Bone marrow (tissue), 2 donors: ENCODE measurements around the gene GPBAR1.

Experiments
- DNase-seq, 2 donors: peaks; one replicate each; lab custom pipeline; 2025; lab: John Stamatoyannopoulos, UW

Gene GPBAR1

DNA sequence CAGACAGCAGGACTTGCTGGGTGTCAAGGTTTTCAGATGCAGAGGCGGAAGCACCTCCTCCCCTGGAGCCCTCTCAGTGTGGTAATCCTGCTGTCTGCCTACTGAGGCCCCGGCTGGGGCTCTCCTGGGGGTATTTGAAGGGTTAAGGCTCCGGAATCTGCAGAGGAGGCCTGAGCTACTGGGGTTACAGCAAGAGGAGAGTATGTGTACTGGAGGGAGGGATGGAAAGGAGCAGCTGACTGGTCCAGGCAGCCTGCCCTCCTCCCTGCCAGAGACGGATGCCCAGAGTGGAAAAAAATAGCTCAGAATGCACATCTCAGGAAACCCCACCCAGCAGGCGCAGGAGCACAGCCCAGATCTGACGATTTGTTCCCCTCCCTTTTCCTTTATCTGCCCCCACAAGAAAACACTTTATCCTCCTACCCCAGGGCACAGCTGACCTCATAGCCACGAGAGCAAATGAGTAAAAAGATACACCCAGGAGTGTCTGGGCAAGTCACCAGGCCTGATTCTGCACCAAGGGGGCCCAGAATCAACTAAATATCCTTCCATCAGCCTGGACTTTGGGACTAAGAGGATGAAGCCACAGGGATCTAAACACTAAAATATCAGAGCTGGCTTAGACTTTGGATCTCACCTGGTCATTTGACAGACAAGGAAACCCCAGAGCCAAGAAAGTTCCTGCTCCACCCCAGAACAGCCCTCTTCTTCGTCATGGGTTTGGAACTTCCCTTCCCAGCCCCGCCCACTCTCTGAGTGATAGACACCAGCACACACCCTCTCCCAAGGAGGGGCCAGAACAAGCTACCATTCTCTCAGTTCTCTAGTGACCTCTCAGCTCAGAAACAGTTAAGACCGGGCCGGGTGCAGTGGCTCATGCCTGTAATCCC is 26.0 kb downstream of the GPBAR1 start:
- peak; percentile 74 to 97 for DNase-seq

- DNase-seq = no peak
Observed at GRCh38 chr2:218289639-218290315, 29.0 kb downstream of the GPBAR1 start.

GRCh38 chr2:218290316-218291261 is 29.8 kb downstream of the GPBAR1 start:
- peak in 1 of 2 donors; percentile 17 for DNase-seq

DNA sequence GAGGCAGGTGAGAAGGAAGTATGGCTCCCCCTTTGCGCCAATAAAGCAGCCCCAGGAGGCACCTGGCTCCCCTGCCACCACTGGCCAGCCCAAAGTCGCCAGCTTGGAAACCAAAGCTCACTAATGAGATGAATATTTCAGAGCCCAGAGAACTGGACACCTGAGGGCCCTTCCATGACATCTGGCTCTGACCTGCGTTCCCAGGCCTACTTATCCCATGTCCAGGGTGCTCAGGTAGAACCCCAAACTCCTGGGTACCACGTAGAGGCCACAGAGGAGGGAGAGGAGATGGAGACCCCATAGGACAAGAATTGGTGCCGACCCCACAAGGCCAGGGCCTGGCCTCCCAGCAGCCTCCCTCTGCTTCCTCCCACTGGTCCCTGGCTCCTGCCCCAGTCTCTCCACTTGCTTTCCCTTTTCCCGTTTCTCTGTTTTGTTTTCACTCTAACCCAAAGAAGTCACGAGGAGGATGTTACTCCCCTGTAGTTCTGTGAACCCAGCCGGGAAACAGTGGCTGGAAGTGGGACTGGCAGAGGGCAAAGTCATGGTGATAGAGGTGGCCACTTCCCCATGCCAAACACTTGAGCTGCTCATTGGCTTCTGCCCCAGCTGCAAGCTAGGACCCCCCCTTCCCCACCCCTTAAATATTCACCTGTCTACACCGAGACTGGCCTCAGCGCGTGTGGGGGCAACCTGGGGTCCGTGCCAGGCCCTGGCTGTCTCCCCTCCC is 30.7 kb downstream of the GPBAR1 start:
- DNase-seq = no peak

DNA sequence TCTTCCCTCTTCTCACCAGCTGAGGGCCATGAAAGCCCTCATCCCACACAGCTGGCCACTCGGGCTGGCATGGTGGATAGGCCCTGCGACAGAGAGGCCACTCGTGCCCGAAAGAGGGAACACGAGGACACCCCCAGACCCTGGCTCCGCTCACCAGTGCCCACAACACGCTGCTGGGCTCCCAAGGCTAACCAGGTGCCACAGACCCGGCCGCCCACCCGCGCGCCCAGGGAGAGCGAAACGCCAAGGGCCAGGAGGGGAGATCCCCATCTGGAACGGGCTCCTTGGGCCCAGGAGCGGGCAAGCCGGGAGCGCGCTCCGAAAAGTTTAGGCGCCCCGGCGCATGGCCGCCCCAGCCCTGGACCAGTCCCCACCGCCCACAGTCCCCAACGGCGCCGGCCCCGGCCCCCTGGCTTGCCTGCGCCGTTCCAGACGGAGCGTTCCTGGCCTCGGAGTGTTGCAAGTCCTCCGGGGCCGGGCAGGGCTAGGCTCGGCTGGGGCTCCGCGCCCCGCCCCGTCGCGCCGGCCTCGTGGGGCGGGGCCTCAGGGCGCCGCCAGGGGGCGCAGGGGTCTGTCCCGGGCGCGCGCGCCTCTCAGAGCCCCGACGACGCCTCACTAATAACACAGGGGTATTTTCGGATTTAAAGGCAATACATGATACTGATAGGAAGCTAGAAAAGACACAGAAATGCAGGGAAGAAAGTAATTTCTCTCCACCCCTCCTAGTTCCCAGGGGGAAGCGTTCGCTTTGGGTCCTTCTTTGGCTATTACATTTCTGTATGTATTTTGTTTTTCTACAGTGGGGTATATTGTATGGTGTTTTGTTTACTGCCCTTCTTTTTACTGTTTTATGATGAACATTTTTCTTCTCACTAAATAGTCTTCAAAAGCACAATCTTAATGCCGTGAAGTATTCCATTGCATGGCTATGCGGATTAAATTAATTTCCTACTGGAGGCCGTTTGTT is 31.5 kb downstream of the GPBAR1 start, which contains the start of gene TMBIM1:
TMBIM1 (minus strand) TSS at position 456 of the 967 bp plus-strand sequence. CDS start 10,362 bp downstream, outside the sequence.
- peak; percentile 26 to 90 for DNase-seq

GRCh38 chr2:218293715-218294429 is 33.1 kb downstream of the GPBAR1 start:
- no peak for DNase-seq

- no peak for DNase-seq
Observed at GRCh38 chr2:218294430-218295022, 33.7 kb downstream of the GPBAR1 start.

DNA sequence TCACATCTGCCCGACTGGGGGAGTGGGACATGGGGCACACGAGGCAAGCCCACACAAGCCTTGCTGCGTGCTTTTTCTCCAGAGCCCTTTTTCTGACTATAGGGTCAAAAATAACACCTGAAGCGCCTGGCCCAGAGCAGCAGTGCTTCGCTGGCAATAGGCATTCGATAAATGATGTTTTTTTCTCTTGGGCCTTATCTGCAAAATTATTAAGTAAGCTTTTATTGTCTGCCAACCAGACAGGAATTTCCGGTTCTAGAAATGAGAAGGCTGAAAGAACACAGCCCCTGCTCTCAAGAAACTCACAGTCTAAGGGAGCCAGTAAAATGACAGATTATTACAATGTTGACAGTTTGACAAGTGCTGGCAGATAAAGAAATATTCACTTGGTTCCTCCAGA is 34.2 kb downstream of the GPBAR1 start:
- no peak for DNase-seq

- no peak for DNase-seq
Observed at GRCh38 chr2:218296200-218296599, 35.4 kb downstream of the GPBAR1 start.

DNA sequence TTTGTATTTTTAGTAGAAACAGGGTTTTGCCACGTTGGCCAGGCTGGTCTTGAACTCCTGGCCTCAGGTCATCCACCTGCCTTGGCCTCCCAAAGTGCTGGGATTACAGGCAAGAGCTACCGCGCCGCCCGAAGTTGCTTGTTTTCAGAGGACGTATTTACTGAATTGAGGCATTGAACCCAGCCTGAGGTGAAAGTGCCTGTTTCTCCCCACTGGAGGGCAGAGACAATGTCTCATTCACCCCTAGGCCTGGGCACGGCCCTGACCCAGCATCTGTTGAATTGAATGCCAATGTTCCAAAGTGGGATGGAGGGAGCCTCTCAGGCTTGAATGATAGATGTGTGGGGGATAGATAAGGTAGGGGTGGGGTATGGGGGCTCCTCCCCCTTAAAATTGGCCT is 36.0 kb downstream of the GPBAR1 start:
- DNase-seq = no peak

- no peak for DNase-seq
Observed at GRCh38 chr2:218298314-218298875, 37.6 kb downstream of the GPBAR1 start.

DNA sequence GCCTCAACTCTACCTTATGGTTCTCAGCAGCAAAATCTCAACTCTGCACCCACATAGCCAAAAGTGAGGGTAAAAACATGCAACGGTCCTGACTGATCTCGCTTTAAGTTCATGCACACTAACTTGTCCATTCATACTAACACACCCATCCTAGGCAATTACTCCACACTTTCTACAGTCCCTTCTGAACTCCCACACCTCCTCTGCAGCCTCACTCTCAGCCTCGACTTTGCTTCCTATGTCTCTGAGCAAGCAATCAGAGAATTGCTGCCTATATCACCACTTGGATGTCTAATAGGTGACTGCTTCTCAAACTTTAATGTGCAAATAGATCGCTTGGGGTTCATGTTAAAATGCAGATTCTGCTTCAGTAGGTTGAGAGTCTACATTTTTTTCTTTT is 39.3 kb downstream of the GPBAR1 start:
- no peak for DNase-seq

GRCh38 chr2:218301176-218301819 is 40.5 kb downstream of the GPBAR1 start:
- DNase-seq = peak; percentile 56 to 87

DNA sequence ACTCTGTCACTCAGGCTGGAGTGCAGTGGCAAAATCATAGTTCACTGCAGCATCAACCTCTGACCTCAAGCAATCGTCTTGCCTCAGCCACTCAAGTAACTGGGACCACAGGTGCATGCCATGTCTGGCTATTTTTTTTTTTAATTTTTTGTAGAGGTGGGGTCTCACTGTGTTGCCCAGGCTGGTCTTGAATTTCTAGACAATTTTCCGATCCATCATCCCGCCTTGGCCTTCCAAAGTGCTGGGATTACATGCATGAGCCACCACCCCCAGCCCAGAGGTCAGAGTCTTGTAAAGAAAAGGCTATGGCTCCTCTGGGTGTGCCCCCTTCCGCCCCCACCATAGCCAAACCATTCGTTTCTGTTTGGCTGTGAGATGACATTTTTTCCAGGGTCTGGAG is 44.6 kb downstream of the GPBAR1 start:
- no peak for DNase-seq

DNA sequence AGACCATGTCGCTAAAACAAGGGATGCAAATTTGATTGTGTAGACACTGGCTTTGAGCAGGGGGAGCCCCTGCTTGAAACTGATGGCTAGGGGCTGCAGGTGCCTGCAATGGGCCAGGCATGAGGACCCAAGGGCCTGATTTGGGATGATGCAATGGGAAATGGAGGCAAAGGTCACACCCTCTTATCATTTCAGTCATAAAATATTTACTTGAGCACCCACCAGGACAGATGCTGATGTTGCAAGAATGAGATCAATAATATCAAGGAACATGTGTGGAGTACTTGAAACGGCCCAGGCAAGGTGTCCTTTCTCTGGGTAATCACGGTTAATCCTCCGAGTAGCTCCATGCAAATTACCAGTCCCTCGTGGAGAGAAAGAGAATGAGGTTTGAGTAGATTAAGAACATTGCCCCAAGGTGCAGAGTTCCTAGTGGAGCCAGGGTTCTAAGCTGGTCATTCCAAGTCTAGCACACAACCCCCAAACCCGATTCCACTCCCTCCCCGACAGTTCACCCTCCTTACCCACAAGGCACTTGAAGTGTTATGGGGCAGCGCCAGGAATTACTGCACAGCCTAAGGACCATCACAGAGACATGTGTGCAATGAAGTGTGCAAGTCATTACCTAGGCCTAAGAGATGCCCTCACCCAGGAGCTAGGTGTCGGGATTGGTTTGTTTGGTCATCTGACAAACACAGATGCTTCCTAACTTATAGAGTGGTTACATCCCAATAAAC is 45.5 kb downstream of the GPBAR1 start:
- DNase-seq = no peak

DNA sequence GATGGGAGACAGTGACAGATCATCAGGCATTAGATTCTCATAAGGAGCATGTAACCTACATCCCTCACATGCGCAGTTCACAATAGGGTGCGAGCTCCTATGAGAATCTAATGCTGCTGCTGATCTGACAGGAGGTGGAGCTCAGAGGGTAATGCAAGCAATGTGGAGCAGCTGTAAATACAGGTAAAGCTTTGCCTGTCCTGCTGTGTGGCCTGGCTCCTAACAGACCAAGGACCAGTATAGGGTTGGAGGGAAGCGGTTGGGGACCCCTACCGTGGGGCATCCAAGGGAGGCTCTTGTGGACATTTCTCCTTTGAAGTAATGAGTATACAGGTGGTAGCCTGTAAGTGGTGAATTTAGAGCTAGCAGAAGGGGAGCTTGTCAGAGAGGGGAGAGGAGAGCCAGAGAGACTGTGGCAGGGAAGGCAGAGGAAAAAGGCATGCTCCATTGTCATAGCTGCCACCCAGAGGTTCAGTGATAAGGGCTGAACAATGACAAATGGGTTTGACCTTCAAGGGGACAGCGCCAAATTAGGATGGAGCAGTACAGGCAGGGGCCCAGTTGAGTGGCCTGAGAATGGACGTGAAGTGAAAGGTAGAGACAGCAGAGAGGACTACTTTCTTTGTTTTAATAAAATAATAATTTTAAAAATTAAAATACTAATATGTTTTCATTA is 46.7 kb downstream of the GPBAR1 start:
- no peak for DNase-seq
